LNCAP (cell line): ENCODE measurements around the gene SNTG2.

Source experiments
- TF ChIP-seq, protein P1 (sequence below): fragments of 450-650 bp; IDR thresholded peaks from 2 replicates; pipeline ENCODE4 v1.5.1; 2017; ENCODE audit warnings: mild to moderate bottlenecking

Gene SNTG2

GRCh38 chr2:1203772-1204171, 253.1 kb downstream of the SNTG2 start:
- TF ChIP-seq, protein P1, sequence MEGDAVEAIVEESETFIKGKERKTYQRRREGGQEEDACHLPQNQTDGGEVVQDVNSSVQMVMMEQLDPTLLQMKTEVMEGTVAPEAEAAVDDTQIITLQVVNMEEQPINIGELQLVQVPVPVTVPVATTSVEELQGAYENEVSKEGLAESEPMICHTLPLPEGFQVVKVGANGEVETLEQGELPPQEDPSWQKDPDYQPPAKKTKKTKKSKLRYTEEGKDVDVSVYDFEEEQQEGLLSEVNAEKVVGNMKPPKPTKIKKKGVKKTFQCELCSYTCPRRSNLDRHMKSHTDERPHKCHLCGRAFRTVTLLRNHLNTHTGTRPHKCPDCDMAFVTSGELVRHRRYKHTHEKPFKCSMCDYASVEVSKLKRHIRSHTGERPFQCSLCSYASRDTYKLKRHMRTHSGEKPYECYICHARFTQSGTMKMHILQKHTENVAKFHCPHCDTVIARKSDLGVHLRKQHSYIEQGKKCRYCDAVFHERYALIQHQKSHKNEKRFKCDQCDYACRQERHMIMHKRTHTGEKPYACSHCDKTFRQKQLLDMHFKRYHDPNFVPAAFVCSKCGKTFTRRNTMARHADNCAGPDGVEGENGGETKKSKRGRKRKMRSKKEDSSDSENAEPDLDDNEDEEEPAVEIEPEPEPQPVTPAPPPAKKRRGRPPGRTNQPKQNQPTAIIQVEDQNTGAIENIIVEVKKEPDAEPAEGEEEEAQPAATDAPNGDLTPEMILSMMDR = no peak

GRCh38 chr2:1205853-1206252, 255.2 kb downstream of the SNTG2 start:
- TF ChIP-seq, protein P1 = no peak

DNA sequence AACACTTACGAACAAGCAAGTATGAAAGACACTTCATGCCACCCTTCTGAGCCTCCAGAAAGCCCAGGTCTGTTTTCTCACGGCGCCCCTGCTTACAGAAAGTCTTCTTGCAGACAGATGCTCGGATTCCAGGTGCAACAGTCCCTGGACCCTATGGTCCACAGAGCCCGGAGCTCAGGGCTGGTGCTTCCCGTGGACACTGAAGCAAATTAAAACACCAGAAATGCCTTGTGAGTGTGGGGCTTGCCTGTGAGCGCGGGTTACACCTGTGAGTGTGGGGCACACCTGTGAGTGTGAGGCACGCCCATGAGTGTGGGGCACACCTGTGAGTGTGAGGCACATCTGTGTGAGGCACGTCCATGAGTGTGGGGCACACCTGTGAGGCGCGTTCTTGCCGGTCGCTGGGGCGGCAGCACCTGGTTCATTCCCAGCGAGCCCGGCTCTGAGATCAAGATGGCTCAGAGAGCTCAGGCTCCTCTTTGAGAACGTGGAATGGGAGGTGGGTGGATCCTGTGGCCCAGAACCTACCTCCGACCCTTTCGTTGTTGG, 257.4 kb downstream of the SNTG2 start:
- TF ChIP-seq, protein P1 = no peak

DNA sequence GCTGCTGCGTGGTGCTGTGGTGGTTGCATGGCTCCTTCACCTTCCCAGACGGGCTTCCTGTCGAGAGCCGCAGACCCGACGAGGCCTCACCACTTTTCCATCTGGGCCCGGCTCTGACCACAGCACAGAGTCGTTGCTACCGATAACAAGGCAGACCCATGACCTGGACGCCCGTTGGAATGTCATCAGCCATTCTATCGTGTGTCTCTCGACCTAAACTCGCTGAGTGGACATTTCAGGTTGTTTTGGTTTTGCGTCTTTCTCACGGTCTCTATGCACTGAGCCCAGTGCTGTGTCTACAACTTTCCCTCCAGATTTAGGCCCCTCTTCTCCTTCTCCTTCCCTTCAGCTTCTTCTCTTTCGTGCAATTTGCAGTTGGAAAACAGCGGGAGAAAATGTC, 257.9 kb downstream of the SNTG2 start:
- TF ChIP-seq, protein P1 = no peak

- TF ChIP-seq, protein P1 = no peak
These were observed 258.6 kb downstream of the SNTG2 start for GRCh38 chr2:1209246-1209645.

DNA sequence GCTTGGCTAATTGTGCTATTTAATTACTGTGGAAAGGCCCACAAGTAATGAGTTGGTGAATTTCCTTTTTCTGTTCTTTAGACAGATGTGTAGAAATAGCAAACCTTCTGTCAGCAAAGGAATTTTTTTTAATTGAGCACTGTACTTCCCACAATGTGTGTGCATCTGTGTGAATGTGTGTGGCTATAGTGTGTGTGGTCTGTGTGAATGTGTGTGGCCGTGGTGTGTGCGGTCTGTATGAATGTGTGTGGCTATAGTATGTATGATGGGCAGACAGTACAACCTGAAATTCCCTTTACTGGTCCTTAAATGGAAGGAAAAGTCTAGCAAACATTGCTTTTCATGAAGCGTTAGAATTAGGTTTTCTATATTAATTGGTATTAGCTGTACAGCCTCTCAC, 259.1 kb downstream of the SNTG2 start:
- TF ChIP-seq, protein P1 = no peak

DNA sequence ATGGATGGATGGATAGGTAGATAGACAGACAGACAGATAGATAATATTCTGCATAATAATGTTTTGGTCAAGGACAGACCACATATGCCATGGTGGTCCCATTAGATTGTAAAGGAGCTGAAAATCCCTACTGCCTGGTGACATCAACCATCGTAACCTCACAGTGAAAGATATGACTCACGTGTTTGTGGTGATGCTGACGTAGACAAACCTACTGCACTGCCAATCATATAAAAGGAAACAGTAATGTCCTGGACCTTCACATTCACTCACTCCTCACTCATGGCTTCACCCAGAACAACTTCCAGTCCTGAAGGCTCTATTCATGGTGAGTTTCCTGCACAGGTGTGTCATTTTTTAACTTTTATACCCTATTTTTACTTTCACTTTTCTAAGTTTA, 259.7 kb downstream of the SNTG2 start:
- TF ChIP-seq, protein P1 = no peak
